ENCODE measurements around the gene EPGN. TPM values are rescaled to one million over a fixed set of nuclear protein-coding genes. Genes with fewer than 3 reads are reported as not detected.
"Not testable (repeated sequence)": the region's sequence is repeated elsewhere in the genome, so short reads cannot be mapped to it uniquely, and the experiment has no call there.

The EPGN gene
- total and polyA plus RNA-seq, 7 experiments from 2014 or later = 0.29 to 1.1 (median 0.42) TPM; not detected in 2

DNA sequence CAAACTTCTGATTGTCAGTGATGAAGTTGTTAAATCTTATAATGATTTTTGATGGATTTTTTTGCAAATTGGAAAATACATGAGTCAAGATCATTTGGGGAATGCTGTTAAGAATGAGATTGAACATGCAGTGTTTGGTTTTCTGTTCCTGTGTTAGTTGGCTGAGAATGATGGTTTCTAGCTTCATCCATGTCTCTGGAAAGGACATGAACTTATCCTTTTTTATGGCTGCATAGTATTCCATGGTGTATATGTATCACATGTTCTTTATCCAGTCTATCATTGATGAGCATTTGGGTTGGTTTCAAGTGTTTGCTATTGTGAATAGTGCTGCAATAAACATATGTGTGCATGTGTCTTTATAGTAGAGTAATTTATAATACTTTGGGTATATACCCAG lies 32.2 kb downstream of the EPGN start:
- DNase-seq; CTCF ChIA-PET; H3K4me1 Mint-ChIP-seq; POLR2A ChIA-PET; H3K27ac Mint-ChIP-seq; H3K27ac ChIP-seq (ENCODE audit: low read depth, low read length); intact Hi-C loops (cut with micrococcal nuclease); H3K4me3 Mint-ChIP-seq; H3K36me3 ChIP-seq (ENCODE audit: control insufficient read depth in 2 of 3, insufficient read depth in 3 of 3, low read length in 3 of 3); ATAC-seq; H3K4me1 ChIP-seq (ENCODE audit: control insufficient read depth in 2 of 2, insufficient read depth in 2 of 2, low read length in 2 of 2); H3K27me3 ChIP-seq (ENCODE audit: control insufficient read depth in 2 of 2, insufficient read depth in 2 of 2, low read length in 2 of 2); H3K4me3 ChIP-seq (ENCODE audit: low read length): not testable (repeated sequence)
- H3K9me3 Mint-ChIP-seq = peaks cover 5 to 46% (median 22%) of the 10 kb centered on the region in 11 donors
- H3K36me3 Mint-ChIP-seq = peaks cover 0 to 13% (median 0%) of the 10 kb centered on the region in 5 donors
- peaks cover 0 to 34% (median 23%) of the 10 kb centered on the region in 5 donors for H3K27me3 Mint-ChIP-seq
- H3K9me3 ChIP-seq (ENCODE audit: control insufficient read depth in 2 of 3, low read length in 3 of 3) = peaks cover 0 to 16% (median 5%) of the 10 kb centered on the region in 3 experiments

DNA sequence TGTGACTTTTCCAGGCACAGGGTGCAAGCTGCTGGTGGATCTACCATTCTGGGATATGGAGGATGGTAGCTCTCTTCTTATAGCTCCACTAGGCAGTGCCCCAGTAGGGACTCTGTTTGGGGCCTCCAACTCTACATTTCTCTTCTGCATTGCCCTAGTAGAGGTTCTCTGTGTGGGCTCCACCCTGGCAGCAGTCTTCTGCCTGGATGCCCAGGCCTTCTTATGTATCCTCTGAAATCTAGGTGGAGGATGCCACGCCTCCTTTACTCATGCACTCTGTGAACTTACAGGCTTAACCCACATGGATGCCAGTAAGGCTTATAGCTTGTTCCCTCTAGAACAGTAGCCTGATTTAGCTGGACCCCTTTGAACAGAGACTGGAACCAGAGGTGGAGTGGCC lies 35.8 kb downstream of the EPGN start:
- Mint-ChIP-seq H3K27me3 (peaks cover 2 to 44% (median 34%) of the 10 kb centered on the region in 5 donors), H3K9me3 (peaks cover 6 to 52% (median 24%) of the 10 kb centered on the region in 11 donors), H3K4me1 (no peaks in the 10 kb centered on the region), H3K4me3 (no peak overlapping the region), H3K27ac (no peak overlapping the region), H3K36me3 (peaks cover 0 to 14% (median 0%) of the 10 kb centered on the region in 5 donors)
- H3K27me3 ChIP-seq (ENCODE audit: control insufficient read depth in 2 of 2, insufficient read depth in 2 of 2, low read length in 2 of 2) = no peaks in the 10 kb centered on the region
- ATAC-seq (no peak), DNase-seq (no peak)
- no peak overlapping the region for H3K27ac ChIP-seq (ENCODE audit: low read depth, low read length)
- no peaks in the 10 kb centered on the region for H3K36me3 ChIP-seq (ENCODE audit: control insufficient read depth in 2 of 3, insufficient read depth in 3 of 3, low read length in 3 of 3)
- ChIA-PET CTCF (no interaction called here), POLR2A (no interaction called here)
- intact Hi-C loops (cut with micrococcal nuclease) = no loop called here
- H3K4me1 ChIP-seq (ENCODE audit: control insufficient read depth in 2 of 2, insufficient read depth in 2 of 2, low read length in 2 of 2) = no peaks in the 10 kb centered on the region
- H3K9me3 ChIP-seq (ENCODE audit: control insufficient read depth in 2 of 3, low read length in 3 of 3) = peaks cover 0 to 16% (median 5%) of the 10 kb centered on the region in 3 experiments
- H3K4me3 ChIP-seq (ENCODE audit: low read length) = no peak overlapping the region

GRCh38 chr4:74353858-74354257 lies 45.6 kb downstream of the EPGN start:
- Histone ChIP-seq H3K36me3 (ENCODE audit: control insufficient read depth in 2 of 3, insufficient read depth in 3 of 3, low read length in 3 of 3) (no peaks in the 10 kb centered on the region), H3K4me3 (ENCODE audit: low read length) (no peak overlapping the region), H3K9me3 (ENCODE audit: control insufficient read depth in 2 of 3, low read length in 3 of 3) (no peaks in the 10 kb centered on the region), H3K27me3 (ENCODE audit: control insufficient read depth in 2 of 2, insufficient read depth in 2 of 2, low read length in 2 of 2) (peaks cover 0 to 4% of the 10 kb centered on the region in 2 donors), H3K4me1 (ENCODE audit: control insufficient read depth in 2 of 2, insufficient read depth in 2 of 2, low read length in 2 of 2) (no peaks in the 10 kb centered on the region), H3K27ac (ENCODE audit: low read depth, low read length) (no peak overlapping the region)
- ChIA-PET CTCF (no interaction called here), POLR2A (no interaction called here)
- Mint-ChIP-seq H3K4me3 (no peak overlapping the region), H3K36me3 (no peaks in the 10 kb centered on the region), H3K27ac (no peak overlapping the region), H3K4me1 (no peaks in the 10 kb centered on the region), H3K27me3 (peaks cover 0 to 16% (median 9%) of the 10 kb centered on the region in 5 donors), H3K9me3 (no peaks in the 10 kb centered on the region)
- DNase-seq = no peak
- intact Hi-C loops (cut with micrococcal nuclease) = no loop called here
- ATAC-seq = no peak

DNA sequence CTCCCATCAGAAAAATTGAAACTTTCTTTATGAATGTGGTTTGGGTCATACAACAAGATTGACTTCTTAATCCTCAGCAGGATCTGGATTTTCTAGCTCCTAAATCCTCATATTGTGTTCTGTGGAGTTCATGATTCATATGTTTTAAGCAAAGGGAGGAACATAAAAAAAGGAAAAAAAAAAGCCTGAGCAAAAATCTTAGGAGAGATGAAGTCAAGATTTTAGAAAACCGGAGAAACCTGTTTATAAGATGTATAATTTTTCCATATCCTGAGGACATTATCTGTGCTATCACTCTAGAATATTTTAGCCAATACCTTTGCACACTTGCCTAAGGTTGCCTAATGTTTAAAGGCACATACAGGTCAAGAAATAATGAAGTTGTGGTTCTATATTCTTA lies 49.7 kb downstream of the EPGN start:
- DNase-seq (no peak), ATAC-seq (no peak)
- no peaks in the 10 kb centered on the region for H3K4me1 Mint-ChIP-seq
- H3K27ac ChIP-seq (ENCODE audit: low read depth, low read length) = no peak overlapping the region
- H3K36me3 Mint-ChIP-seq = no peaks in the 10 kb centered on the region
- no peaks in the 10 kb centered on the region for H3K9me3 Mint-ChIP-seq
- POLR2A ChIA-PET = interaction anchor here (0.6 kb wide), 1 partner anchor 155 kb away, joined by 3 read pairs; no protein-coding TSS in a partner anchor
- peaks cover 0 to 4% of the 10 kb centered on the region in 2 donors for H3K27me3 ChIP-seq (ENCODE audit: control insufficient read depth in 2 of 2, insufficient read depth in 2 of 2, low read length in 2 of 2)
- no peak overlapping the region for H3K4me3 ChIP-seq (ENCODE audit: low read length)
- H3K27ac Mint-ChIP-seq = no peak overlapping the region
- H3K27me3 Mint-ChIP-seq = peaks cover 9 to 18% (median 13%) of the 10 kb centered on the region in 5 donors
- H3K36me3 ChIP-seq (ENCODE audit: control insufficient read depth in 2 of 3, insufficient read depth in 3 of 3, low read length in 3 of 3) = no peaks in the 10 kb centered on the region
- no peaks in the 10 kb centered on the region for H3K4me1 ChIP-seq (ENCODE audit: control insufficient read depth in 2 of 2, insufficient read depth in 2 of 2, low read length in 2 of 2)
- intact Hi-C loops (cut with micrococcal nuclease) = no loop called here
- H3K9me3 ChIP-seq (ENCODE audit: control insufficient read depth in 2 of 3, low read length in 3 of 3) = no peaks in the 10 kb centered on the region
- CTCF ChIA-PET = no interaction called here
- H3K4me3 Mint-ChIP-seq = no peak overlapping the region

DNA sequence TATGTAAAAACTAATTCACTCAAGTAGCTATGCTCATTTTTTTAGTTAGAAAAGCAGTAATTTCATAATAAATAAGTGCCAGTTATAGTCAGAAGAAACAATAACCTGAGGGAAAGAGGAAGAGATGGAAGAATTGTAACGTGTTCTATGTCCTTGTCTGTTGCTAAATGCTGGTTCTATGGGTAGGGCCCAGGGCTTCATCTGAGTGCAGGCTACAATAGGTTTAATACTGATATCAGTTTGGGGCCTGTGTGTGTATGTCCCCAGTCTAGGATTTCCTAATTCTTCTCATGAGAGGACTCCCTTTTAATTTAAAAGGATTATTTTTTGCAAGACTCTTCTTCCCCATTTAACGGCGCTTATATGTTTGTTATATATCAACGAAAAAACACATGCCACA lies 53.4 kb downstream of the EPGN start:
- ChIA-PET CTCF (no interaction called here), POLR2A (no interaction called here)
- H3K9me3 Mint-ChIP-seq = no peaks in the 10 kb centered on the region

GRCh38 chr4:74362347-74362746 lies 54.1 kb downstream of the EPGN start:
- peaks cover 0 to 8% of the 10 kb centered on the region in 2 donors for H3K4me1 ChIP-seq (ENCODE audit: control insufficient read depth in 2 of 2, insufficient read depth in 2 of 2, low read length in 2 of 2)
- POLR2A ChIA-PET = no interaction called here
- no peaks in the 10 kb centered on the region for H3K36me3 Mint-ChIP-seq
- CTCF ChIA-PET = no interaction called here
- H3K27ac ChIP-seq (ENCODE audit: low read depth, low read length) = no peak overlapping the region
- peaks cover 5 to 17% (median 16%) of the 10 kb centered on the region in 7 donors for H3K4me1 Mint-ChIP-seq
- H3K9me3 Mint-ChIP-seq = no peaks in the 10 kb centered on the region
- H3K4me3 ChIP-seq (ENCODE audit: low read length) = no peak overlapping the region
- no peak for DNase-seq
- H3K36me3 ChIP-seq (ENCODE audit: control insufficient read depth in 2 of 3, insufficient read depth in 3 of 3, low read length in 3 of 3) = no peaks in the 10 kb centered on the region
- no peak overlapping the region for H3K4me3 Mint-ChIP-seq
- peaks cover 26 to 50% (median 44%) of the 10 kb centered on the region in 5 donors for H3K27me3 Mint-ChIP-seq
- intact Hi-C loops (cut with micrococcal nuclease) = no loop called here
- H3K9me3 ChIP-seq (ENCODE audit: control insufficient read depth in 2 of 3, low read length in 3 of 3) = no peaks in the 10 kb centered on the region
- H3K27me3 ChIP-seq (ENCODE audit: control insufficient read depth in 2 of 2, insufficient read depth in 2 of 2, low read length in 2 of 2) = peaks cover 0 to 20% of the 10 kb centered on the region in 2 donors
- ATAC-seq = no peak
- no peak overlapping the region for H3K27ac Mint-ChIP-seq

More for the DNA sequence above, 53.4 kb downstream of the EPGN start:
- peaks cover 5 to 17% (median 16%) of the 10 kb centered on the region in 7 donors for H3K4me1 Mint-ChIP-seq
- H3K36me3 Mint-ChIP-seq = no peaks in the 10 kb centered on the region
- Histone ChIP-seq H3K27ac (ENCODE audit: low read depth, low read length) (no peak overlapping the region), H3K4me1 (ENCODE audit: control insufficient read depth in 2 of 2, insufficient read depth in 2 of 2, low read length in 2 of 2) (peaks cover 0 to 8% of the 10 kb centered on the region in 2 donors), H3K9me3 (ENCODE audit: control insufficient read depth in 2 of 3, low read length in 3 of 3) (no peaks in the 10 kb centered on the region), H3K27me3 (ENCODE audit: control insufficient read depth in 2 of 2, insufficient read depth in 2 of 2, low read length in 2 of 2) (peaks cover 0 to 20% of the 10 kb centered on the region in 2 donors), H3K36me3 (ENCODE audit: control insufficient read depth in 2 of 3, insufficient read depth in 3 of 3, low read length in 3 of 3) (no peaks in the 10 kb centered on the region), H3K4me3 (ENCODE audit: low read length) (no peak overlapping the region)
- H3K27me3 Mint-ChIP-seq = peaks cover 23 to 44% (median 40%) of the 10 kb centered on the region in 5 donors
- ATAC-seq = no peak
- intact Hi-C loops (cut with micrococcal nuclease) = no loop called here
- H3K27ac Mint-ChIP-seq = no peak overlapping the region
- H3K4me3 Mint-ChIP-seq = no peak overlapping the region
- DNase-seq = no peak

DNA sequence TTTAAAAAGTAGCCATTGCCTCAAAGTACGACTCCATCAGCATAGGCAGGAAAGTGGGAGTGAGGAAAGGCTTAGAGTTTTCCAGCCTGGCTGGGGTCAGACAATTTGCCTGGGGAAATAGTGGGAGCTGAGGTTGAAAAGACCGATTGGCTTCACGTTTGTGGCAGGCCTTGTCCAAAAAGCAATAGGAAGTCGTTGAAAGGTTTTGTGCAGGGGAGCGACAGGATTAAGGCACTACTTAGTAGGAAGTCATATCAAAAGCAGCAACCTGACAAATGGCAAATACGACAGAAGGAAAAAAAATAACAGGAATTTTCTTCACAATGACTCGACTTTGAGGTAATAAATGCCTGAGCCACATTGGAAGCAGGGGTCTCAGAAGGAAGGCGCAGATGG lies 56.0 kb downstream of the EPGN start:
- Mint-ChIP-seq H3K27me3 (peaks cover 28 to 62% (median 47%) of the 10 kb centered on the region in 5 donors), H3K27ac (no peak overlapping the region), H3K36me3 (no peaks in the 10 kb centered on the region), H3K4me1 (peaks cover 5 to 17% (median 16%) of the 10 kb centered on the region in 7 donors), H3K4me3 (peak overlapping the region; percentile 34 to 85 (median 74)), H3K9me3 (no peaks in the 10 kb centered on the region)
- Histone ChIP-seq H3K4me1 (ENCODE audit: control insufficient read depth in 2 of 2, insufficient read depth in 2 of 2, low read length in 2 of 2) (peaks cover 0 to 8% of the 10 kb centered on the region in 2 donors), H3K36me3 (ENCODE audit: control insufficient read depth in 2 of 3, insufficient read depth in 3 of 3, low read length in 3 of 3) (no peaks in the 10 kb centered on the region), H3K27ac (ENCODE audit: low read depth, low read length) (no peak overlapping the region), H3K9me3 (ENCODE audit: control insufficient read depth in 2 of 3, low read length in 3 of 3) (no peaks in the 10 kb centered on the region), H3K4me3 (ENCODE audit: low read length) (no peak overlapping the region), H3K27me3 (ENCODE audit: control insufficient read depth in 2 of 2, insufficient read depth in 2 of 2, low read length in 2 of 2) (peaks cover 0 to 16% of the 10 kb centered on the region in 2 donors)
- intact Hi-C loops (cut with micrococcal nuclease) = no loop called here
- POLR2A ChIA-PET = no interaction called here
- ATAC-seq (peak; percentile 11), DNase-seq (no peak)
- CTCF ChIA-PET = interaction anchor here (0.7 to 1.2 kb wide), 2 partner anchors 13 to 14 kb away, joined by 3 to 4 read pairs; no protein-coding TSS in a partner anchor
